ENCODE data around the gene TUBB4A. TPM values are rescaled to one million over a fixed set of nuclear protein-coding genes. Genes with fewer than 3 reads are reported as not detected.
A peak's percentile ranks its signal among the peaks of the same experiment; 100 is the strongest.

The TUBB4A gene
- total RNA-seq, 1 donor from 2014 or later = 1.7 TPM

GRCh38 chr19:6530386-6531162, 28.5 kb upstream of the TUBB4A start, which contains the start of gene TNFSF9:
Gene TNFSF9 (plus strand): TSS chr19:6531026. CDS start chr19:6531037, 11 bp downstream.
- Histone ChIP-seq H3K4me1 (ENCODE audit: insufficient read depth, low read length) (peaks cover 11% of the 10 kb centered on the region), H2AFZ (ENCODE audit: low read depth, low read length) (peak within 1 kb of the TSS; percentile 97), H3K79me2 (ENCODE audit: insufficient read depth, low read length) (no peaks in the 10 kb centered on the region), H3K4me2 (ENCODE audit: low read length) (peak within 1 kb of the TSS; percentile 100), H3K4me3 (ENCODE audit: insufficient read depth, low read depth, low read length) (peak within 1 kb of the TSS; percentile 87), H3K27me3 (ENCODE audit: insufficient read depth, low read length) (peaks cover 9% of the 10 kb centered on the region), H4K20me1 (ENCODE audit: insufficient read depth, low read length) (peaks cover 7% of the 10 kb centered on the region), H3K9ac (ENCODE audit: low read length) (peak within 1 kb of the TSS; percentile 94), H3K36me3 (ENCODE audit: insufficient read depth, low read length) (no peaks in the 10 kb centered on the region), H3K9me3 (ENCODE audit: insufficient read depth, low read depth, low read length) (peaks cover 2% of the 10 kb centered on the region), H3K27ac (ENCODE audit: low read depth, low read length) (peak within 1 kb of the TSS; percentile 76)
- peaks cover 16% of the 10 kb centered on the region for H3K9me3 Mint-ChIP-seq (ENCODE audit: unreplicated experiment)
- H3K36me3 Mint-ChIP-seq (ENCODE audit: low read depth, unreplicated experiment) = no peaks in the 10 kb centered on the region
- no peaks in the 10 kb centered on the region for H3K4me1 Mint-ChIP-seq (ENCODE audit: low read depth, unreplicated experiment)
- DNase-seq (ENCODE audit: low read depth) (peak; percentile 68), FAIRE-seq (no peak)
- peak within 1 kb of the TSS; percentile 69 for H3K27ac Mint-ChIP-seq (ENCODE audit: unreplicated experiment)
- H3K4me3 Mint-ChIP-seq (ENCODE audit: unreplicated experiment) = peak within 1 kb of the TSS; percentile 86
- no peak for TF ChIP-seq EZH2 (IDR thresholded peaks at IDR 0.05; ENCODE audit: insufficient read depth, low read length)
- no peak for TF ChIP-seq CTCF (IDR thresholded peaks at IDR 0.05; ENCODE audit: insufficient read depth, low read depth, low read length)
- peaks cover 29% of the 10 kb centered on the region for H3K27me3 Mint-ChIP-seq (ENCODE audit: low read depth, unreplicated experiment)

DNA sequence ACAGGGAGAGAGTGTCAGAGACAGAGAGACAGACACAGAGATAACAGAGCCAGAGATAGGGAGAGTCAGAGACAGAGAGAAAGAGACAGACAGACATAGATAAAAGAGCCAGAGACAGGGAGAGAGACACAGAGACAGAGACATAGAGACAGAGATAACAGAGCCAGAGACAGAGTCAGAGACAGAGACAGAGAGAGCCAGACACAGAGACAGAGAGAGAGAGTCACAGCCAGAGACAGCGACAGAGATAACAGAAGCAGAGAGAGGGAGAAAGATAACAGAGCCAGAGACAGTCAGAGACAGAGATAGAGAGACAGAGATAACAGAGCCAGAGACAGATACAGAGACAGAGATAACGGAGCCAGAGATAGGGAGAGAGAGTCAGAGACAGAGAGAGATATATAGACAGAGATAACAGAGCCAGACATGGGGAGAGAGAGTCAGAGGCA, 27.9 kb upstream of the TUBB4A start:
- peak overlapping the region; percentile 86 for H3K4me3 Mint-ChIP-seq (ENCODE audit: unreplicated experiment)
- H3K9me3 ChIP-seq (ENCODE audit: insufficient read depth, low read depth, low read length) = peaks cover 2% of the 10 kb centered on the region
- H3K27me3 ChIP-seq (ENCODE audit: insufficient read depth, low read length) = peaks cover 9% of the 10 kb centered on the region
- peak overlapping the region; percentile 94 for H3K9ac ChIP-seq (ENCODE audit: low read length)
- peaks cover 16% of the 10 kb centered on the region for H3K9me3 Mint-ChIP-seq (ENCODE audit: unreplicated experiment)
- TF ChIP-seq CTCF (IDR thresholded peaks at IDR 0.05; ENCODE audit: insufficient read depth, low read depth, low read length) (no peak), EZH2 (IDR thresholded peaks at IDR 0.05; ENCODE audit: insufficient read depth, low read length) (no peak)
- no peaks in the 10 kb centered on the region for H3K79me2 ChIP-seq (ENCODE audit: insufficient read depth, low read length)
- peaks cover 29% of the 10 kb centered on the region for H3K27me3 Mint-ChIP-seq (ENCODE audit: low read depth, unreplicated experiment)
- H3K4me1 ChIP-seq (ENCODE audit: insufficient read depth, low read length) = peaks cover 11% of the 10 kb centered on the region
- H3K27ac ChIP-seq (ENCODE audit: low read depth, low read length) = no peak overlapping the region
- peak overlapping the region; percentile 100 for H3K4me2 ChIP-seq (ENCODE audit: low read length)
- no peaks in the 10 kb centered on the region for H3K36me3 ChIP-seq (ENCODE audit: insufficient read depth, low read length)
- DNase-seq (ENCODE audit: low read depth) (no peak), FAIRE-seq (no peak)
- H3K27ac Mint-ChIP-seq (ENCODE audit: unreplicated experiment) = no peak overlapping the region
- H2AFZ ChIP-seq (ENCODE audit: low read depth, low read length) = peak overlapping the region; percentile 97
- H4K20me1 ChIP-seq (ENCODE audit: insufficient read depth, low read length) = peaks cover 7% of the 10 kb centered on the region
- no peaks in the 10 kb centered on the region for H3K36me3 Mint-ChIP-seq (ENCODE audit: low read depth, unreplicated experiment)
- no peaks in the 10 kb centered on the region for H3K4me1 Mint-ChIP-seq (ENCODE audit: low read depth, unreplicated experiment)
- peak overlapping the region; percentile 87 for H3K4me3 ChIP-seq (ENCODE audit: insufficient read depth, low read depth, low read length)

DNA sequence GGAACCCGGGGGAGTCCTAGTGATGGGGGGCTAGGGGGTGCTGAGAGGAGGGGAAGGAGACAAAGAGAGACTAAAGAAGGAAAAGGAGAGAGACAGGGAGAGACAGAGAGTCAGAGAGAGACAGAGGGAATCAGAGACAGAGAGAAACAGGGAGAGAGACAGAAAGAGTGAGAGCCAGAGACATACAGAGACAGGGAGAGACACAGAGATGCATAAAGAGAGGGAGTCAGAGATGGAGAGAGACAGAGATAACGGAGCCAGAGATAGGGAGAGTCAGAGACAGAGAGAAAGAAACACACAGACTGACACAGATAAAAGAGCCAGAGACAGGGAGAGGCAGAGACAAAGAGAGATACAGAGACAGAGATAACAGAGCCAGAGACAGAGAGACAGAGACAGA, 27.2 kb upstream of the TUBB4A start:
- H3K36me3 ChIP-seq (ENCODE audit: insufficient read depth, low read length) = no peaks in the 10 kb centered on the region
- H3K27me3 ChIP-seq (ENCODE audit: insufficient read depth, low read length) = peaks cover 9% of the 10 kb centered on the region
- no peak for DNase-seq (ENCODE audit: low read depth)
- H3K9me3 Mint-ChIP-seq (ENCODE audit: unreplicated experiment) = peaks cover 16% of the 10 kb centered on the region
- H3K4me3 Mint-ChIP-seq (ENCODE audit: unreplicated experiment) = peak overlapping the region; percentile 6
- H3K9me3 ChIP-seq (ENCODE audit: insufficient read depth, low read depth, low read length) = peaks cover 2% of the 10 kb centered on the region
- peaks cover 27% of the 10 kb centered on the region for H3K27me3 Mint-ChIP-seq (ENCODE audit: low read depth, unreplicated experiment)
- no peak overlapping the region for H3K9ac ChIP-seq (ENCODE audit: low read length)
- TF ChIP-seq CTCF (IDR thresholded peaks at IDR 0.05; ENCODE audit: insufficient read depth, low read depth, low read length) = no peak
- no peak for TF ChIP-seq EZH2 (IDR thresholded peaks at IDR 0.05; ENCODE audit: insufficient read depth, low read length)
- FAIRE-seq = no peak
- peaks cover 11% of the 10 kb centered on the region for H3K4me1 ChIP-seq (ENCODE audit: insufficient read depth, low read length)
- H3K36me3 Mint-ChIP-seq (ENCODE audit: low read depth, unreplicated experiment) = no peaks in the 10 kb centered on the region
- H3K27ac ChIP-seq (ENCODE audit: low read depth, low read length) = no peak overlapping the region
- no peaks in the 10 kb centered on the region for H3K4me1 Mint-ChIP-seq (ENCODE audit: low read depth, unreplicated experiment)
- no peak overlapping the region for H3K27ac Mint-ChIP-seq (ENCODE audit: unreplicated experiment)
- no peak overlapping the region for H2AFZ ChIP-seq (ENCODE audit: low read depth, low read length)
- no peaks in the 10 kb centered on the region for H3K79me2 ChIP-seq (ENCODE audit: insufficient read depth, low read length)
- H3K4me2 ChIP-seq (ENCODE audit: low read length) = no peak overlapping the region
- H3K4me3 ChIP-seq (ENCODE audit: insufficient read depth, low read depth, low read length) = no peak overlapping the region
- H4K20me1 ChIP-seq (ENCODE audit: insufficient read depth, low read length) = peaks cover 7% of the 10 kb centered on the region
